Smooth muscle cell of bladder (primary cell): ENCODE measurements around the gene PDC. TPM values are rescaled to one million over a fixed set of nuclear protein-coding genes. Genes with fewer than 3 reads are reported as not detected.

Experiments used
- total RNA-seq: library from RNA; depleted of rRNA; stranded (reverse); fragments of >200 nt; gene quantifications from 2 replicates; pipeline ENCODE4 v1.2.3, GENCODE V29; 2014

The PDC gene
- total RNA-seq = 0.28 TPM in 1 of 2 replicates, not detected in the other

DNA sequence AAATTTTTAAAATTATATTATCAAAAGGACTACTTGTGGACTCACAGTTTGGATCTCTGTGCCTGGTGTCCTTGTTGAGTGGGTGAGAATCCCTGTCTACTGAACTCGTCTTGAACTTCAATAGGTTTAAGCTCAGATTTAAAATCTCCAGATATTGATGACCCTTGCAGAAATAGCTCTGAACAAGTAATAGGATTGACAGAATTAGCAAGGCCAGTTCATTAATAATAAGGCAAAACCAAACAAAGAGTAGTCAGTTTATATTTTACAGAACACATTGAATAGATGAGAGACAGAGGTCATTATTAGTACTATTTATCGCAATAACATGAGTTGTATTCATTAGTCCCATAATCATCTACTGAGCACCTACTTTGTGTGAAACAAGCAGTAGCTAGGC is at the start of gene PDC:
PDC (minus strand) TSS at position 101 of the 400 bp plus-strand sequence. CDS start 11,655 bp downstream, outside the sequence.

Other genes starting within 250 kb of the PDC start
- gene PRG4, start 164.8 kb downstream of the PDC start, total RNA-seq = 0.18 and 0.43 TPM in 2 replicates
- gene TPR, start 85.9 kb downstream of the PDC start, total RNA-seq = 60.4 and 76.8 TPM in 2 replicates
- gene ODR4, start 85.3 kb downstream of the PDC start, total RNA-seq = 18.6 and 29.2 TPM in 2 replicates
- gene PTGS2, start 219.3 kb upstream of the PDC start, total RNA-seq = 30.7 and 53.3 TPM in 2 replicates